Measurements from ENCODE around the gene CACUL1. TPM values are rescaled to one million over a fixed set of nuclear protein-coding genes. Genes with fewer than 3 reads are reported as not detected.
"Not testable (repeated sequence)": the region's sequence is repeated elsewhere in the genome, so short reads cannot be mapped to it uniquely, and the experiment has no call there.

Gene CACUL1
- total and polyA plus RNA-seq, 9 of the 15 experiments (the other 6 are each of a cell fraction or from before 2014, with no cell fraction given) = 4.5 to 17.1 (median 13.5) TPM

- no peak overlapping the region for H3K9ac ChIP-seq (ENCODE audit: insufficient read depth in 1 of 2, low read depth in 2 of 2, low read length in 2 of 2)
- intact Hi-C loops (cut with micrococcal nuclease) (no loop called here), in situ Hi-C loops (cut with MboI) (no loop called here)
- peaks cover 0 to 2% of the 10 kb centered on the region in 2 experiments; a peak in 3 of 5 replicates for H3K27me3 ChIP-seq (ENCODE audit: control insufficient read depth in 2 of 2, insufficient read depth in 2 of 2, low read length in 2 of 2)
- FAIRE-seq = no peak
- no peak for ATAC-seq
- 4% methylated on average over 3 of the region's 3 CpGs for WGBS (ENCODE audit: insufficient coverage, low coverage, missing lambda C conversion rate)
- no peaks in the 10 kb centered on the region for H3K9me3 ChIP-seq (replicated peaks; ENCODE audit: control insufficient read depth, insufficient read depth, low read depth, low read length)
- no peaks in the 10 kb centered on the region; a peak in 1 of 5 replicates for H3K4me1 ChIP-seq (replicated peaks in 1 of 2; ENCODE audit: control insufficient read depth in 2 of 2, insufficient read depth in 2 of 2, low read length in 2 of 2)
- H3K79me2 ChIP-seq (ENCODE audit: control insufficient read depth, insufficient read depth, low read length) = no peaks in the 10 kb centered on the region
- POLR2A ChIA-PET = interaction anchor here (1.2 to 1.3 kb wide), 2 partner anchors 19 to 30 kb away, joined by 3 to 5 read pairs; no protein-coding TSS in a partner anchor
- CTCF ChIA-PET (ENCODE audit: low intra/inter-chr PET ratio) = no interaction called here
- H3K36me3 ChIP-seq (ENCODE audit: control insufficient read depth, insufficient read depth, low read length) = no peaks in the 10 kb centered on the region
- H3K9me1 ChIP-seq (ENCODE audit: control insufficient read depth, insufficient read depth, low read length) = no peaks in the 10 kb centered on the region
- no peak overlapping the region for H3K4me2 ChIP-seq (ENCODE audit: insufficient read depth, low read length)
- no peak overlapping the region for H3K27ac ChIP-seq (ENCODE audit: extremely low read depth, low read depth, low read length)
- no peak overlapping the region for H2AFZ ChIP-seq (ENCODE audit: low read depth, low read length)
- no peak overlapping the region for H3K4me3 ChIP-seq
- DNase-seq (ENCODE audit: extremely low read depth in 1 of 4, low spot score in 3 of 4) = no peak
- H4K20me1 ChIP-seq (replicated peaks; ENCODE audit: control insufficient read depth, insufficient read depth, low read length) = no peaks in the 10 kb centered on the region
- BruUV-seq (replicated peaks) = no TSS peak
- TF ChIP-seq CXXC5 (CRISPR knock-in tag; IDR thresholded peaks at IDR 0.05) (no peak), ZNF785 (CRISPR knock-in tag; IDR thresholded peaks at IDR 0.05) (no peak), NFYB (IDR thresholded peaks at IDR 0.05; ENCODE audit: extremely low read depth, insufficient read length) (no peak), PTTG1 (tag; IDR thresholded peaks at IDR 0.05; ENCODE audit: low read depth) (no peak), MAFF (IDR thresholded peaks at IDR 0.05; ENCODE audit: low read length) (no peak), HMG20B (CRISPR knock-in tag; IDR thresholded peaks at IDR 0.05) (no peak), MYNN (IDR thresholded peaks at IDR 0.05) (no peak), MYNN (CRISPR knock-in tag; IDR thresholded peaks at IDR 0.05) (no peak)
- TF ChIP-seq, protein P1, sequence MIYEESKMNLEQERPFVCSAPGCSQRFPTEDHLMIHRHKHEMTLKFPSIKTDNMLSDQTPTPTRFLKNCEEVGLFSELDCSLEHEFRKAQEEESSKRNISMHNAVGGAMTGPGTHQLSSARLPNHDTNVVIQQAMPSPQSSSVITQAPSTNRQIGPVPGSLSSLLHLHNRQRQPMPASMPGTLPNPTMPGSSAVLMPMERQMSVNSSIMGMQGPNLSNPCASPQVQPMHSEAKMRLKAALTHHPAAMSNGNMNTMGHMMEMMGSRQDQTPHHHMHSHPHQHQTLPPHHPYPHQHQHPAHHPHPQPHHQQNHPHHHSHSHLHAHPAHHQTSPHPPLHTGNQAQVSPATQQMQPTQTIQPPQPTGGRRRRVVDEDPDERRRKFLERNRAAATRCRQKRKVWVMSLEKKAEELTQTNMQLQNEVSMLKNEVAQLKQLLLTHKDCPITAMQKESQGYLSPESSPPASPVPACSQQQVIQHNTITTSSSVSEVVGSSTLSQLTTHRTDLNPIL (CRISPR knock-in tag; IDR thresholded peaks at IDR 0.05) = no peak
- TF ChIP-seq, protein P2, sequence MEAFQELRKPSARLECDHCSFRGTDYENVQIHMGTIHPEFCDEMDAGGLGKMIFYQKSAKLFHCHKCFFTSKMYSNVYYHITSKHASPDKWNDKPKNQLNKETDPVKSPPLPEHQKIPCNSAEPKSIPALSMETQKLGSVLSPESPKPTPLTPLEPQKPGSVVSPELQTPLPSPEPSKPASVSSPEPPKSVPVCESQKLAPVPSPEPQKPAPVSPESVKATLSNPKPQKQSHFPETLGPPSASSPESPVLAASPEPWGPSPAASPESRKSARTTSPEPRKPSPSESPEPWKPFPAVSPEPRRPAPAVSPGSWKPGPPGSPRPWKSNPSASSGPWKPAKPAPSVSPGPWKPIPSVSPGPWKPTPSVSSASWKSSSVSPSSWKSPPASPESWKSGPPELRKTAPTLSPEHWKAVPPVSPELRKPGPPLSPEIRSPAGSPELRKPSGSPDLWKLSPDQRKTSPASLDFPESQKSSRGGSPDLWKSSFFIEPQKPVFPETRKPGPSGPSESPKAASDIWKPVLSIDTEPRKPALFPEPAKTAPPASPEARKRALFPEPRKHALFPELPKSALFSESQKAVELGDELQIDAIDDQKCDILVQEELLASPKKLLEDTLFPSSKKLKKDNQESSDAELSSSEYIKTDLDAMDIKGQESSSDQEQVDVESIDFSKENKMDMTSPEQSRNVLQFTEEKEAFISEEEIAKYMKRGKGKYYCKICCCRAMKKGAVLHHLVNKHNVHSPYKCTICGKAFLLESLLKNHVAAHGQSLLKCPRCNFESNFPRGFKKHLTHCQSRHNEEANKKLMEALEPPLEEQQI (IDR thresholded peaks at IDR 0.05) = no peak
Observed at GRCh38 chr10:118798231-118798662, 43.5 kb upstream of the CACUL1 start.

DNA sequence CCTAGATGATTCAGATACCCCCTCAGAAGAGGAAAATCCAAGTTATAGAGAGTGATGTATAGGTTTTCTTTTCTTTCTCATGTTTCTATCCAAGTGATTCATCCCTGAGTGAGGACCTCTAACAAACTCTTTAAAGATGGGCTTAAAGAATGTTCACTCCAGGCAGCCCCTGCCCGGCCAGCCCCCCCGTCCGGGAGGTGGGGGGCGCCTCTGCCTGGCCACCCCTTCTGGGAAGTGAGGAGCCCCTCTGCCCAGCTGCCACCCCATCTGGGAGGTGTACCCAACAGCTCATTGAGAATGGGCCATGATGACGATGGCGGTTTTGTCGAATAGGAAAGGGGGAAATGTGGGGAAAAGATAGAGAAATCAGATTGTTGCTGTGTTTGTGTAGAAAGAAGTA is 40.2 kb upstream of the CACUL1 start:
- H2AFZ ChIP-seq (ENCODE audit: low read depth, low read length); CTCF ChIA-PET (ENCODE audit: low intra/inter-chr PET ratio); H3K27ac ChIP-seq (ENCODE audit: extremely low read depth, low read depth, low read length): not testable (repeated sequence)

More for the DNA sequence above, 40.2 kb upstream of the CACUL1 start:
- H3K9me3 ChIP-seq (replicated peaks; ENCODE audit: control insufficient read depth, insufficient read depth, low read depth, low read length); intact Hi-C loops (cut with micrococcal nuclease); H4K20me1 ChIP-seq (replicated peaks; ENCODE audit: control insufficient read depth, insufficient read depth, low read length); POLR2A ChIA-PET; H3K4me2 ChIP-seq (ENCODE audit: insufficient read depth, low read length); H3K9me1 ChIP-seq (ENCODE audit: control insufficient read depth, insufficient read depth, low read length); in situ Hi-C loops (cut with MboI); DNase-seq (ENCODE audit: extremely low read depth in 1 of 4, low spot score in 3 of 4); H3K79me2 ChIP-seq (ENCODE audit: control insufficient read depth, insufficient read depth, low read length); BruUV-seq (replicated peaks); H3K4me1 ChIP-seq (replicated peaks in 1 of 2; ENCODE audit: control insufficient read depth in 2 of 2, insufficient read depth in 2 of 2, low read length in 2 of 2); H3K4me3 ChIP-seq; FAIRE-seq; ATAC-seq; H3K9ac ChIP-seq (ENCODE audit: insufficient read depth in 1 of 2, low read depth in 2 of 2, low read length in 2 of 2); H3K36me3 ChIP-seq (ENCODE audit: control insufficient read depth, insufficient read depth, low read length); H3K27me3 ChIP-seq (ENCODE audit: control insufficient read depth in 2 of 2, insufficient read depth in 2 of 2, low read length in 2 of 2): not testable (repeated sequence)
- no CpG with 5 or more reads among the region's 7 CpGs for WGBS (ENCODE audit: insufficient coverage, low coverage, missing lambda C conversion rate)

Data from K562 (cell line).